IPS-20b (cell line): Measurements from ENCODE around the gene RAD18.

Experiments
- H3K27ac ChIP-seq: one replicate; pipeline ENCODE4 v1.5.1; 2013; ENCODE audit warnings: low read length
- H3K27me3 ChIP-seq: 2 replicates; pipeline ENCODE4 v1.6.1; 2013; ENCODE audit warnings: mild to moderate bottlenecking, low read length, inconsistent platforms; ENCODE audit not compliant: insufficient read depth
- H3K36me3 ChIP-seq: 2 replicates; pipeline ENCODE4 v1.6.1; 2013; ENCODE audit warnings: low read depth, mild to moderate bottlenecking, inconsistent platforms, low read length, moderate library complexity; ENCODE audit not compliant: insufficient read depth
- H3K4me1 ChIP-seq: 2 replicates; pipeline ENCODE4 v1.6.1; 2013; ENCODE audit warnings: mild to moderate bottlenecking, control low read depth, inconsistent platforms, low read length, moderate library complexity; ENCODE audit not compliant: insufficient read depth
- H3K4me3 ChIP-seq: 2 replicates; pipeline ENCODE4 v1.5.1; 2013; ENCODE audit warnings: mild to moderate bottlenecking, low read length, inconsistent platforms
- H3K9ac ChIP-seq: 2 replicates; pipeline ENCODE4 v1.6.1; 2013; ENCODE audit warnings: low read depth, mild to moderate bottlenecking, inconsistent platforms, low read length, moderate library complexity
- H3K9me3 ChIP-seq: 2 replicates; pipeline ENCODE4 v1.6.1; 2013; ENCODE audit warnings: mild to moderate bottlenecking, low read depth, low read length, inconsistent platforms; ENCODE audit not compliant: insufficient read depth

Gene RAD18

GRCh38 chr3:8929860-8930259 is 33.4 kb downstream of the RAD18 start:
- Histone ChIP-seq H3K9ac (no peak overlapping the region), H3K27ac (no peak overlapping the region), H3K4me3 (no peak overlapping the region), H3K36me3 (peaks cover 14% of the 10 kb centered on the region), H3K27me3 (no peaks in the 10 kb centered on the region), H3K4me1 (no peaks in the 10 kb centered on the region), H3K9me3 (no peaks in the 10 kb centered on the region)

GRCh38 chr3:8914491-8914890 is 48.8 kb downstream of the RAD18 start:
- H3K36me3 ChIP-seq, result peaks cover 25% of the 10 kb centered on the region; the same call in 1 of the 2 replicates
- no peaks in the 10 kb centered on the region for H3K27me3 ChIP-seq
- no peak overlapping the region for H3K4me3 ChIP-seq
- H3K9ac ChIP-seq, result no peak overlapping the region
- no peaks in the 10 kb centered on the region for H3K9me3 ChIP-seq
- no peaks in the 10 kb centered on the region for H3K4me1 ChIP-seq
- H3K27ac ChIP-seq, result no peak overlapping the region

GRCh38 chr3:8911781-8912180 is 51.5 kb downstream of the RAD18 start:
- no peaks in the 10 kb centered on the region for H3K27me3 ChIP-seq
- H3K4me3 ChIP-seq, result no peak overlapping the region
- H3K9me3 ChIP-seq, result no peaks in the 10 kb centered on the region
- H3K27ac ChIP-seq, result no peak overlapping the region
- peaks cover 40% of the 10 kb centered on the region for H3K36me3 ChIP-seq
- no peak overlapping the region for H3K9ac ChIP-seq
- H3K4me1 ChIP-seq, result no peaks in the 10 kb centered on the region

DNA sequence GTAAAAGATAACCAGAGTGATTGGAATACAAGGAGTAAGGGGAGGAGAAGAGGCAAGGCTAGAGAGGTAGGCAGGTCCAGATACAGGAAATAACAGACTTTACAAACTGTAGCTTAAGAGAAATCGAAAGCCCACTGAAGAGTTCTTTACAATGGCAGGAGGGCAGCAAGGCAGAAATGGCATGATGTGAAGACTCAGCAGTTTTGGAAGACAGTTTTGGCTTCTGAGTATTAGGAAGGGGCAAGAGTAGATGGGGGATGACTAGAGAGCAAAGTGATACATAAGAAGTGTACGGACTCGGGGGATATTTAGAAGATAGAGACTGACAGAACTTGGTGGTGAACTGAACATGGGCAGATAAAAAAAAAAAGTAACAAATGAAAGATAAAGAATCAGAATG is 54.1 kb downstream of the RAD18 start:
- Histone ChIP-seq H3K9ac (no peak overlapping the region), H3K4me1 (no peaks in the 10 kb centered on the region), H3K4me3 (no peak overlapping the region), H3K27me3 (no peaks in the 10 kb centered on the region), H3K9me3 (no peaks in the 10 kb centered on the region), H3K36me3 (peaks cover 51% of the 10 kb centered on the region), H3K27ac (no peak overlapping the region)

GRCh38 chr3:8903191-8903590 is 60.1 kb downstream of the RAD18 start:
- no peaks in the 10 kb centered on the region for H3K27me3 ChIP-seq
- H3K27ac ChIP-seq, result no peak overlapping the region
- peaks cover 32% of the 10 kb centered on the region; the same call in 1 of the 2 replicates for H3K36me3 ChIP-seq
- no peak overlapping the region for H3K4me3 ChIP-seq
- no peak overlapping the region for H3K9ac ChIP-seq
- H3K4me1 ChIP-seq, result no peaks in the 10 kb centered on the region
- H3K9me3 ChIP-seq, result no peaks in the 10 kb centered on the region

DNA sequence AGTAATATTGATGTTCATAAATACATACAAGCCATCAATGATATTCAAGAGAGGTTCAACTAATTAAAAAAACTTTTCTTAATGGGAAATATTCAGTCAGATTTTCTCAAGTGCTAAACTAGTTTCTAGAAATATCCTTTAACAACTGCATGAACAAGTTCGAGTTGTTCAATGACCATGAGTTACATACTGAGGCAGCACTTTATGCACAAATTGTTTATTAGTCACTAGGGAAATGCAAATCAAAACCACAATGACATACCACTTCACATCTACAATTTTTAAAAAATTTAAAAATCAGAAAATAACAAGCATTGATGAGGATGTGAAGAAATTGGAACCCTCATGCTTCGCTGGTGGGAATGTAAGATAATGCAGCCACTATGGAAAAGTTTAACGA is 62.4 kb downstream of the RAD18 start:
- Histone ChIP-seq H3K36me3 (peaks cover 38% of the 10 kb centered on the region; the same call in 1 of the 2 replicates), H3K4me1 (no peaks in the 10 kb centered on the region), H3K27ac (no peak overlapping the region), H3K4me3 (no peak overlapping the region), H3K27me3 (no peaks in the 10 kb centered on the region), H3K9ac (no peak overlapping the region), H3K9me3 (no peaks in the 10 kb centered on the region)

GRCh38 chr3:8899876-8900460 is 63.3 kb downstream of the RAD18 start:
- H3K4me1 ChIP-seq, result no peaks in the 10 kb centered on the region
- no peak overlapping the region for H3K4me3 ChIP-seq
- no peaks in the 10 kb centered on the region for H3K27me3 ChIP-seq
- no peak overlapping the region for H3K27ac ChIP-seq
- no peaks in the 10 kb centered on the region for H3K9me3 ChIP-seq
- H3K36me3 ChIP-seq, result peaks cover 38% of the 10 kb centered on the region; the same call in 1 of the 2 replicates
- H3K9ac ChIP-seq, result no peak overlapping the region

DNA sequence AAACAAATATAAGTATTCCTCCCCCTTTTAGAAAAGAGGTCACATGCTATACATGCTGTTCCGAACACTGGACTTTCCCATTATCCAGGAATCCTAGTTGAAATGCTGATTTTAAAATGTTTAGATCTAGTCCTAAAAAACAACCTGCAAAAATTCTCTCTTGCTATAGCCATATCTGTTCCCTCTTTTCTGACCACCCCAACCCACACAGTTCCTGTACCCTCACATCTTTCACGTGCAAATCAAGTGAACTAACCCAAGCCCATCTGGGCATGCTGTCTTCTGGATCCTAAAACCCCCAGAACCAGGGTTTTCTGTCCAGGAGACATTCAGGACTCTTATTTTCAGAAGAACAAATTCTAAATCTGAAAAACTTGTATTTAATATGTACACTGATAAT is 67.4 kb downstream of the RAD18 start:
- Histone ChIP-seq H3K36me3 (peaks cover 31% of the 10 kb centered on the region), H3K27me3 (no peaks in the 10 kb centered on the region), H3K9me3 (no peaks in the 10 kb centered on the region), H3K27ac (no peak overlapping the region), H3K4me1 (no peaks in the 10 kb centered on the region), H3K4me3 (no peak overlapping the region), H3K9ac (no peak overlapping the region)

DNA sequence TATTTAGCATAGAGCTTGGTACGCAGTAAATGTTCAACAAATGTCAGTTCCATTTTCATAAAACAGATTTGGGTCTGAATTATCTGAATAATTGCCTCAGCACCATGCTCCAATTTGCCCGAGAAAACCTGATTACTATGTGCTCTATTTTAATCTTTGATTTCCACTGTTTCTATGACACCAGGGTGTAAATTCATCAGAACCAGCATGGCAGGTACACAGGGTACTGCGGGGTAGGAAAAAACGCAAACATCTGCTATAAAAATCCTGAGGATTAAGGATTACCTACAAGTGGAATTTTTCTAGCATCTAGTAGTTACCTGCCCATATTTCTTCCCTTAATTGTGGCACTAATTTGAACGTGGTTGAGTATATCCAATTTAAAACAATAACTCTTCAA is 70.3 kb downstream of the RAD18 start:
- Histone ChIP-seq H3K9me3 (no peaks in the 10 kb centered on the region), H3K27ac (no peak overlapping the region), H3K27me3 (no peaks in the 10 kb centered on the region), H3K36me3 (peaks cover 46% of the 10 kb centered on the region), H3K9ac (no peak overlapping the region), H3K4me3 (no peak overlapping the region), H3K4me1 (no peaks in the 10 kb centered on the region)

GRCh38 chr3:8891774-8892173 is 71.5 kb downstream of the RAD18 start:
- Histone ChIP-seq H3K27ac (no peak overlapping the region), H3K9me3 (no peaks in the 10 kb centered on the region), H3K36me3 (peaks cover 38% of the 10 kb centered on the region), H3K9ac (no peak overlapping the region), H3K27me3 (no peaks in the 10 kb centered on the region), H3K4me1 (no peaks in the 10 kb centered on the region), H3K4me3 (no peak overlapping the region)

GRCh38 chr3:8891303-8891702 is 72.0 kb downstream of the RAD18 start:
- Histone ChIP-seq H3K36me3 (peaks cover 39% of the 10 kb centered on the region), H3K4me3 (no peak overlapping the region), H3K27ac (no peak overlapping the region), H3K4me1 (no peaks in the 10 kb centered on the region), H3K9ac (no peak overlapping the region), H3K9me3 (no peaks in the 10 kb centered on the region), H3K27me3 (no peaks in the 10 kb centered on the region)

- no peaks in the 10 kb centered on the region for H3K27me3 ChIP-seq
- H3K27ac ChIP-seq, result no peak overlapping the region
- no peaks in the 10 kb centered on the region for H3K9me3 ChIP-seq
- peaks cover 2% of the 10 kb centered on the region; the same call in 1 of the 2 replicates for H3K4me1 ChIP-seq
- H3K9ac ChIP-seq, result no peak overlapping the region
- peaks cover 40% of the 10 kb centered on the region for H3K36me3 ChIP-seq
- no peak overlapping the region for H3K4me3 ChIP-seq
Observed at GRCh38 chr3:8888301-8888915, 74.9 kb downstream of the RAD18 start.
